HG03095 (cell line): ENCODE results near the gene TLCD1.

Source experiments
- ATAC-seq: cut with Tn5 transposase; IDR thresholded peaks from one replicate; pipeline ENCODE4 v1.9.1; 2021; ENCODE audit warnings: moderate library complexity; ENCODE audit not compliant: unreplicated experiment

TLCD1 gene

GRCh38 chr17:28714281-28714680 lies 11.8 kb downstream of the TLCD1 start:
- no peak for ATAC-seq

DNA sequence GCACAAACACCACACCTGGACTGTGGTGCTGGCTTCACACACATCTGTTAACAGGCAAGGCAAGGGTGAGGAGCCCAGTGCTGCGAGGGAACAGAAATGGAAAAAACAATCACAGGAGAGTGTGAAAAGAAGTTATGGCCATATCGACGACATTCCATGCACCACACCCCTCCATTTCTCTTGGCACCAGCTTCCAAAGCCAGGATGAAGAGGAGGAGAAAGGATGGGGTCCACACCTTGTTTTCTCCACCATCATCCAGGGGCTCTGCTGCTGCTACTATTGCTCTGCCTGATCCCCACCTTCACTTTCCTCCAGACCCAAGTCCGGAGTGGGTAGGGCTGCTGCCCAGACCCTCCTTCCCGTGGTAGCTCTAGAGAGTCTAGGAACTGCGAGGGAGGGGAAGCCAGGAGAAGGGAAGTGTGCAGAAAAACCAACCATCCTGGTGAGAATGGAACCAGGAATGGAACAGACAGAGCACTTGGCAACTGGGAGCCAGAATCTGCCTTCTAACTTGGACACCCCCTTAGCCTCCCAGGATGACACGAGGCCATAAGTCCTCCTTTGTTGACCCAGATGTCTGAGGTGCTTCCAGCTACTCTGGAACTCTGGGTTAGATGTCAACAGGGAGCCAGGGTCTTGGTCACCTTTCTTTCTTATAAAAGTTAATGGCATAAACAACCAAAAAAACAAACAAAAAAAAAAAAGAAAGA lies 13.2 kb downstream of the TLCD1 start:
- ATAC-seq: no peak

- no peak for ATAC-seq
These were observed 13.9 kb downstream of the TLCD1 start for GRCh38 chr17:28712032-28712704.

GRCh38 chr17:28711723-28712031 lies 14.4 kb downstream of the TLCD1 start, which contains the start of gene PROCA1:
PROCA1 (minus strand) TSS chr17:28711888; CDS start chr17:28711660, 228 bp downstream.
- peak; percentile 5 for ATAC-seq

GRCh38 chr17:28710861-28711722 lies 14.9 kb downstream of the TLCD1 start:
- ATAC-seq: peak; percentile 73

DNA sequence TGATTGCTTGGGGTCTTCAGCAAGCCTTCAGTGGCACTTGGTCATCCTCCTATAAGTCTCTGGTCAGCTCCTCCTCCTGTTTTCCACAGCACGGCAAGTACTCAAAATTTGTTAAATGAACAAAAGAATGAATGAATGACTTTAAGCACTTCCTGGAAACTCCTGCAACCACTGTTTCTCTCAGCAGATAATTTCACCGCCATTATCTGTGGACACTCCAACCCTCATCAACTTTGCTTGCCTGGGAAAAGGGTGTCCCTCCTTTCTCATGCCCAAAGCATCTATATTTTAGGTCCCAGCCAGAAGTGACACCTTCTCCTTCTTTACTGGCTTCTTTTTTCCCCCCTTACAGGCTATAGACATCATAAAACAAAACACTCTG lies 18.7 kb downstream of the TLCD1 start:
- ATAC-seq: no peak

GRCh38 chr17:28706471-28707338 lies 19.3 kb downstream of the TLCD1 start:
- no peak for ATAC-seq

- no peak for ATAC-seq
These were observed 20.2 kb downstream of the TLCD1 start for GRCh38 chr17:28705728-28706334.

DNA sequence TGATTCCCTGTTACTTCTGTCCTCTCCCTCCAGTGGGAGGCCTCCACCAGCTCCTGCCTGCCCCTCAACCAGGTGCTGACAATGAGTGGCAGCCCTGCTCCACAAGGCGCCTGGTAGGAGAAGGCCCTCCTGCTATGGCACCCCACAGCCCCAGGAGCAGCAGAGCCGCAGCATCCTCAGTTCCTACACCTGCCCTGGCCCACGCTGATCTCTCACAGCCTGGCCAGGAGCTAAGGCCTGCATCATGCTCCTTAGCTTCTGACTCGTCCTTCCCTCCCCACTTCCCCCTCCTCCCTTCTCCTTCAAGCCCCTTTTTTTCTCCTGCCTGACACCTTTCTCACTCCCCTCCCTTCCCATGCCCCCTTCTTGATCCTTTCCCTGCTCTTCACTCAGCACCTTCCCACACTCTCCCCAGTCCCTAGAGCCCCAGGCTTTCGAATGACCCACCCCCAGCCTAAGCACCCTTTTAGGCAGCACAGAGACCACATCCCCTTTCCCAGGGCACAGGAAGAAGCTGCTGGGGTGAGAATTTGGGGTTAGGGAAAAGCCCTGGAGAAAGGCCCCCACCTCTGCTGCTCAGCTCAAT lies 20.9 kb downstream of the TLCD1 start:
- no peak for ATAC-seq

DNA sequence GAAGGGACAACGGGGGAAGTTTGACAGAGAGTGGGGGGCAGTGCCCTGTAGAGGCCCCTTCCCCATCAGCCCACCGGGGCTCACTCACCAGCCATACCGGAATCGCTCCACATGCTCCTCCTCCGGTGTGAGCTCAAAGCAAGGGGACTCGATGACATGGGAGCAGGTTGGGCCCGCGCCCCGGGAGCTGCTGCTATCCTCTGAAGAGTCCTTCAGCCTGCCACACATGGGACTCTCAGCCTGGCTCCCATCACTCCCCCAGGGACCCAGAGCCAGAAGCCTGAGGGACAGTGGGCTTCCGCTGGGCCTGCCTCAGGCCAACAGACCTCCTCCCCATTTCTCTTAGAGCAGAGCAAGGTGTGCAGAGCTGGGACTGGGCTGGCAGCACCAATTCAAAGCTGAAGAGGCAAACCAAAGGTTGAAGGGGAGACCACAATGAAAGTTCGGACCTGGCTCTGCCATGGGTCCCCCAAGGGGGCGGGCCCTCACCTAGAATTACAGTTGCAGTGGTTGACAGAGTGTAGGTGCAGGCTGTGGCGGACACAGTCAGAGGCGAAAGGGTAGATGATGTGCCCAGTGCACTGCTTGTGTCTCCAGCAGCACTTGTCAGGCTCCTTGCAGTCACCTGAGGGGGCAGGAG lies 21.7 kb downstream of the TLCD1 start:
- ATAC-seq: no peak

DNA sequence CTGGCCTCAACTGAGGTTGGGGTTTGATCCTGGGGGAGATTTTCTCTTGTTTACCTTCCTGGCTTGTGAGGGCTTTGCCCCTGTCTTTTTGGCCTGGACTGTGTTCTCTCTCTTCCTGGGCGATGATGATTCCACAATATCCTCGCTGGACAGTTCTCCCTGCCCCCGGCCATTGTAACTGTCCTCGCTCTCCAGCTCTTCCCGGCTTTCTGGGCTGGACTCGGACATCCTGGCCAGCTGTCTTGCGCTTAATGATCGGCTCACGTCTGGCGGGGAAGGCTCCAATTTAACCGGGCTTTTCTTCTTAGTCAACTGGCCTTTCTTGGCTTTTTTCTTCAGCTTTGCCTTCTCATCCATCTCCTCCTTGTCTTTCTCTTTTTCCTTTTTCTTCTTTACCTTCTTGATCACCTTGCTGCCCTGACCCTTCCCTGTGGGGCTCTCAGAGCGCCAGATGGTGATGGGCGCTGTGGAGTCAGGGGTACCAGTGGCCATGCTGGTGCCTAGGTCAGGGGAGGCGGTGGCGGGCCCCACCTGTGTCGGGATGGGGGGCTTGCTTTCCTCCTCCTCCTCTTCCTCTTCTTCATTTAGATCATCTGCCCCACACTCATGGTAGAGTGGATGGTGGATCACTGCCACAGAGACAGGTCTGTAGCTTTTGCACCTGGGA lies 22.3 kb downstream of the TLCD1 start:
- ATAC-seq: no peak

- ATAC-seq: no peak
These were observed 23.3 kb downstream of the TLCD1 start for GRCh38 chr17:28702752-28703150.

DNA sequence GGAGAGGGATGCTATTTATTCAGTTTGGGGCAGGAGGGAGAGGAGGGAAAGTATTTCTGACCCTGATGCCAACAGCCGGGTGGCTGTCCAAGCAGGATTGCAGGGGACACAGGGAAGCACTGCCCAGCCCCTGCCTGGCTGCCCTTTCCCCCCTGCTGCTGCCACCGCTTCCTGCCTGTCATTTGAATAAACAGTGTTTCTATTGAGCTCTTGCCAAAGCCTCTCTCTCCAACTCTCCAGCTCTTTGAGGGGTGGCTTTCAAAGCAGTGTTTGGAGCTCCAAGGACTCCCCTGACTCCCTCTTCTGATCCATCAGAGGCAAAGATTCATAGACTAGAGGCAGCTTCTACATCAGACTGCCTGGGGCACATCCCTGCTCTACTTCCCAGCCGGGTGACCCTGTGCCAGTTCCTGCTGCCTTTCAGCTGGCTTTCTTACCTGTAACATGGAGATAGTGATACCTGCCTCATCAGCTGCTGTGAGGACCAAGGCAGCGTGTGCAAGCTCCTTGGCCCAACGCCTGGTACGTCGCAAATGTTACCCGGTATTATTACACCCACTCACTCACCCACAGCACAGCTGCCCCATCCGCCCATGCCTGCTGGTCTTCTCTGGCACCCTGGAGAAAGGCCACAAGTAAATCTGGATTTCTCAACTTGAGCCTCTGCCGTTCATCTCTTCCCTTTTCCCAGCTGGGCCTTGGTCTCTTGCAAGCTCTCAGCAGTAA lies 23.8 kb downstream of the TLCD1 start:
- no peak for ATAC-seq

DNA sequence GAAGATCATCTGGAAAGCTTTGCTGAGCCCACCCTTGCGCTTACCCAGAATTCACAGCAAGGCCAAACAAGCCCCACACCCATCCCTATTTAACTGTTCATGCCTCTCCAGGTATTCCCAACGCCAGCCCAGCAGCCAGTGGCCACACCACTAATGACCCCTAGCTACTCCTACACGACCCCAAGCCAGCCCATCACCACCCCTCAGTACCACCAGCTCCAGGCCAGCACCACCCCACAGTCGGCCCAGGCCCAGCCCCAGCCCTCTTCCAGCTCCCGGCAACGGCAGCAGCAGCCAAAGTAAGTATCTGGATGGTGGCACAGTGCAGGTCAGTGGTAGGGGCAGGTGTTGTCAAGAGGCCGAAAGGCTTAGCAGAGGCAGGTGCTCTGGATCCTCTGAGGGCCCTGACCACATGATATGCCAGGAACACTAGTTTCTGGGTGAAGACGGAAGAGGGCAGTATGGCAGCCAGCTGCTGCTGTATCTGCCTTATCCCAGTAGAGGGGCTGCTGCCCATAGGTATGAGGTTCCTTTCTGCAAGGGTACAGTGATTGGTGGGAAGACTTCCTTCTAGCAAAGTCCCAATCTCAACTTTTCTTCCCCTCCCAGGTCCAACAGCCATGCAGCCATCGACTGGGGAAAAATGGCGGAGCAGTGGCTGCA lies 25.1 kb downstream of the TLCD1 start:
- no peak for ATAC-seq

DNA sequence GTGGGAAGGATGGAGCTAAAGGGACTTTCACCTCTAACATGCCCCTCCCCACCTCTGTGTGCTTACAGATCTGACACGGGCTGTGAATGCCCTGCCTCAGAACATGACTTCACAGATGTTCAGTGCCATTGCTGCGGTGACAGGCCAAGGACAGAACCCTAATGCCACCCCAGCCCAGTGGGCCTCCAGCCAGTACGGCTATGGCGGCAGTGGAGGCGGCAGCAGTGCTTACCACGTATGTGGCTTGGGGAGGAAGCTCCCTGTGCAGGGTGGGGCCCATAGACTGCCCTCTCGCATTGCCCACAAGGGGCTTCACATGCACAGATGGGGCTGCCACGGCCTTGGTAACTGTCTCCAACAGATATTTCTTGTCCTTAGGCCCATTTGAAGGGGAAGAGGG lies 25.8 kb downstream of the TLCD1 start:
- ATAC-seq: no peak

DNA sequence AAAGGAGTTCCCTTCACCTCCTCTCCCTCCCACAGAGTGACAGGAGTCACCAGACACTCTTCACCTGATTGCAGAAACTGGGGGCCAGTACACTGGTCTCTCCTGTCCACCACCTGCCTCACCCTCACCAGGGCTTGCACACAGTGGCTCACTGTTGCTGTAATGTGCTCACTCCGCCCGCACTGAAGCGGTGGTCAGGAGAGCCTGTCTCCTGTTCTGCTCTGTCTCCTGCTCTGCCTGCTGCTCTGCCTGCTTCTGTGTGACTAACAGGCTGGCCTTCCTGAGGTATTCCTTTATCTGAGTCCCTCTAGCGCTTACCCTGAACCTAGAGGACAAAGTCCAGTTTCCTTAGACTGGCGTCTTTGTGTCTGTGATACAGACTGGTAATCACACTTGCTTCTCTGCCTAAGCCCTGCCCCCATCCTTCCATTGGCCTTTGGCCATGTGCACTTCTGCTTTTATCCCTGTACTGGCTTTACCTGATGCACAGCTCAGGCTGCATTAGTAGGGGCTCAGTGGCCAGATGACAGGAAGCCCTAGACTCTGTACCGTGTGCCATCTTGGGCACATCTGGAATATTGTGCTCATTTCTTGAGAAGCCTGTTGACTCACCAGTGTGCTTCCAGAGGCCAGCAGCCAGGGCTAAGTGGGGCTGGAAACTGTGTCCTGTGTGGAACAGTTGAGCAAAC lies 27.6 kb downstream of the TLCD1 start:
- ATAC-seq: no peak

- ATAC-seq: no peak
These were observed 32.2 kb downstream of the TLCD1 start for GRCh38 chr17:28693869-28694268.
